ENCODE results near the gene ARPC2.

GRCh38 chr2:218194880-218195279, 22.1 kb upstream of the ARPC2 start:
- TF ChIP-seq, protein P1, sequence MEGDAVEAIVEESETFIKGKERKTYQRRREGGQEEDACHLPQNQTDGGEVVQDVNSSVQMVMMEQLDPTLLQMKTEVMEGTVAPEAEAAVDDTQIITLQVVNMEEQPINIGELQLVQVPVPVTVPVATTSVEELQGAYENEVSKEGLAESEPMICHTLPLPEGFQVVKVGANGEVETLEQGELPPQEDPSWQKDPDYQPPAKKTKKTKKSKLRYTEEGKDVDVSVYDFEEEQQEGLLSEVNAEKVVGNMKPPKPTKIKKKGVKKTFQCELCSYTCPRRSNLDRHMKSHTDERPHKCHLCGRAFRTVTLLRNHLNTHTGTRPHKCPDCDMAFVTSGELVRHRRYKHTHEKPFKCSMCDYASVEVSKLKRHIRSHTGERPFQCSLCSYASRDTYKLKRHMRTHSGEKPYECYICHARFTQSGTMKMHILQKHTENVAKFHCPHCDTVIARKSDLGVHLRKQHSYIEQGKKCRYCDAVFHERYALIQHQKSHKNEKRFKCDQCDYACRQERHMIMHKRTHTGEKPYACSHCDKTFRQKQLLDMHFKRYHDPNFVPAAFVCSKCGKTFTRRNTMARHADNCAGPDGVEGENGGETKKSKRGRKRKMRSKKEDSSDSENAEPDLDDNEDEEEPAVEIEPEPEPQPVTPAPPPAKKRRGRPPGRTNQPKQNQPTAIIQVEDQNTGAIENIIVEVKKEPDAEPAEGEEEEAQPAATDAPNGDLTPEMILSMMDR (IDR thresholded peaks at IDR 0.05): no peak
- TF ChIP-seq POLR2A (IDR thresholded peaks at IDR 0.05): no peak
